H1 (cell line): Measurements from ENCODE around the gene HDAC7. TPM values are rescaled to one million over a fixed set of nuclear protein-coding genes. Genes with fewer than 3 reads are reported as not detected.

Experiments used
- CTCF ChIA-PET: fragments of 300-600 bp; sonication (Branson Sonifier 250); formaldehyde crosslinking; loops from one replicate; lab custom pipeline; 2021; ENCODE audit not compliant: partially characterized antibody; lab: Charles Lee
- POLR2A ChIA-PET: fragments of 300-600 bp; sonication (Branson Sonifier 250); formaldehyde crosslinking; loops from one replicate; lab custom pipeline; 2021; ENCODE audit warnings: inconsistent platforms; ENCODE audit not compliant: partially characterized antibody; lab: Charles Lee
- DNase-seq, 2 experiments: peaks; one replicate each; pipeline versions ENCODE4 v3.0.0 to v3.0.0-alpha.2; 2010 to 2022; ENCODE audit warnings: low spot score in 2 of 2, low read depth in 1 of 2, mixed read lengths in 1 of 2
- FAIRE-seq: peaks from 2 replicates; lab custom pipeline; 2011; peaks lifted over from hg19 to GRCh38; lab: Jason Lieb, UNC
- H2AFZ ChIP-seq: 2 replicates; pipeline ENCODE4 v1.8.1; 2012; ENCODE audit warnings: low read length, inconsistent platforms
- H2AK5ac ChIP-seq: 2 replicates; pipeline ENCODE4 v1.6.1; 2013; ENCODE audit warnings: low read depth, low read length
- H2BK120ac ChIP-seq: replicated peaks from 2 replicates; pipeline ENCODE3; 2013; ENCODE audit warnings: low read depth, low read length, inconsistent platforms
- H2BK12ac ChIP-seq: 2 replicates; pipeline ENCODE4 v1.6.1; 2013; ENCODE audit warnings: low read depth, low read length
- H2BK15ac ChIP-seq: 2 replicates; pipeline ENCODE4 v1.6.1; 2013; ENCODE audit warnings: low read length
- H2BK20ac ChIP-seq: 2 replicates; pipeline ENCODE4 v1.6.1; 2013; ENCODE audit warnings: low read length
- H2BK5ac ChIP-seq: 2 replicates; pipeline ENCODE4 v1.6.1; 2013; ENCODE audit warnings: low read depth, low read length
- H3K14ac ChIP-seq: 2 replicates; pipeline ENCODE4 v1.6.1; 2013; ENCODE audit warnings: inconsistent platforms; ENCODE audit not compliant: insufficient read length
- H3K18ac ChIP-seq: 2 replicates; pipeline ENCODE4 v1.6.1; 2013; ENCODE audit warnings: low read length; ENCODE audit errors: extremely low read depth
- H3K23ac ChIP-seq: 2 replicates; pipeline ENCODE4 v1.6.1; 2013; ENCODE audit warnings: inconsistent platforms; ENCODE audit not compliant: insufficient read length
- H3K23me2 ChIP-seq: 2 replicates; pipeline ENCODE4 v1.6.1; 2013; ENCODE audit warnings: low read depth, low read length
- H3K27ac ChIP-seq: 2 replicates; pipeline ENCODE4 v1.6.1; 2011; ENCODE audit warnings: low read depth, low read length, inconsistent platforms
- H3K27me3 ChIP-seq, 4 experiments: replicated peaks in 1 of 4; 1 replicate in 1 of 4; 2 replicates in 3 of 4; pipeline versions ENCODE4 v1.6.1 to v1.8.1; 2011 to 2013; ENCODE audit warnings: low read length in 3 of 4, mild to moderate bottlenecking in 3 of 4, inconsistent platforms in 2 of 4, mixed read lengths in 2 of 4, moderate library complexity in 1 of 4; ENCODE audit not compliant: control insufficient read depth in 3 of 4, insufficient read depth in 3 of 4; ENCODE audit errors: extremely low read depth in 1 of 4
- H3K36me3 ChIP-seq, 4 experiments: 2 replicates each; pipeline versions ENCODE4 v1.6.1 to v1.8.1; 2011 to 2013; ENCODE audit warnings: mild to moderate bottlenecking in 4 of 4, low read length in 3 of 4, moderate library complexity in 2 of 4, control low read depth in 1 of 4, inconsistent platforms in 1 of 4; ENCODE audit not compliant: insufficient read depth in 4 of 4, control insufficient read depth in 2 of 4
- H3K4ac ChIP-seq: replicated peaks from 2 replicates; pipeline ENCODE3; 2013; ENCODE audit warnings: low read length, low read depth, mixed read lengths, inconsistent platforms; ENCODE audit not compliant: insufficient read length
- H3K4me1 ChIP-seq, 4 experiments: replicated peaks in 1 of 4; 1 replicate in 1 of 4; 2 replicates in 3 of 4; pipeline versions ENCODE4 v1.6.1 to v1.8.1; 2011 to 2013; ENCODE audit warnings: low read length in 3 of 4, inconsistent platforms in 2 of 4, mixed read lengths in 1 of 4; ENCODE audit not compliant: insufficient read depth in 4 of 4, control insufficient read depth in 3 of 4
- H3K4me2 ChIP-seq, 2 experiments: 2 replicates each; pipeline versions ENCODE4 v1.6.1 to v1.8.1; 2011 to 2013; ENCODE audit warnings: low read depth in 2 of 2, low read length in 2 of 2, control low read depth in 1 of 2, inconsistent platforms in 1 of 2, mild to moderate bottlenecking in 1 of 2; ENCODE audit not compliant: insufficient read depth in 1 of 2
- H3K4me3 ChIP-seq, 4 experiments: fragments of 200-600, 300-600 bp in 1 of 4; sonication (generic), shearing (Covaris generic), sonication (Bioruptor Twin) in 1 of 4; 2 replicates each; pipeline versions ENCODE4 v1.5.1 to v1.8.1; 2011 to 2016; ENCODE audit warnings: low read length in 4 of 4, low read depth in 3 of 4, control low read depth in 2 of 4, inconsistent platforms in 2 of 4, mild to moderate bottlenecking in 2 of 4, mixed read lengths in 1 of 4, moderate library complexity in 1 of 4; ENCODE audit not compliant: insufficient read depth in 2 of 4; ENCODE audit errors: extremely low read depth in 1 of 4
- H3K56ac ChIP-seq: replicated peaks from 2 replicates; pipeline ENCODE3; 2013; ENCODE audit warnings: low read depth, mild to moderate bottlenecking, mixed read lengths, low read length, inconsistent platforms; ENCODE audit not compliant: insufficient read length
- H3K79me1 ChIP-seq: 2 replicates; pipeline ENCODE4 v1.6.1; 2013; ENCODE audit warnings: low read depth, low read length, control low read depth
- H3K79me2 ChIP-seq, 2 experiments: 2 replicates each; pipeline versions ENCODE4 v1.6.1 to v1.8.1; 2012 to 2013; ENCODE audit warnings: low read length in 2 of 2, mild to moderate bottlenecking in 2 of 2, inconsistent platforms in 1 of 2; ENCODE audit not compliant: insufficient read depth in 2 of 2, control insufficient read depth in 1 of 2
- H3K9ac ChIP-seq, 4 experiments: replicated peaks in 1 of 4; 1 replicate in 1 of 4; 2 replicates in 3 of 4; pipeline versions ENCODE4 v1.6.1 to v1.8.1; 2011 to 2013; ENCODE audit warnings: low read depth in 3 of 4, low read length in 3 of 4, control low read depth in 2 of 4, mild to moderate bottlenecking in 2 of 4, moderate library complexity in 2 of 4, inconsistent platforms in 1 of 4; ENCODE audit errors: extremely low read depth in 1 of 4
- H3K9me3 ChIP-seq, 2 experiments: 2 replicates each; pipeline versions ENCODE4 v1.6.1 to v1.8.1; 2012 to 2013; ENCODE audit warnings: mild to moderate bottlenecking in 2 of 2, moderate library complexity in 2 of 2, control low read depth in 1 of 2, inconsistent platforms in 1 of 2, low read depth in 1 of 2, low read length in 1 of 2, mixed read lengths in 1 of 2; ENCODE audit not compliant: insufficient read depth in 2 of 2
- H4K20me1 ChIP-seq, 2 experiments: replicated peaks in 1 of 2; 2 replicates each; pipeline versions ENCODE3 to v1.8.1; 2011 to 2013; ENCODE audit warnings: inconsistent platforms in 2 of 2, low read length in 2 of 2, mild to moderate bottlenecking in 1 of 2; ENCODE audit not compliant: insufficient read depth in 2 of 2, control insufficient read depth in 1 of 2
- H4K5ac ChIP-seq: 2 replicates; pipeline ENCODE4 v1.6.1; 2013; ENCODE audit warnings: low read length, low read depth, mixed read lengths, inconsistent platforms; ENCODE audit not compliant: insufficient read length
- H4K8ac ChIP-seq: 2 replicates; pipeline ENCODE4 v1.8.0; 2013; ENCODE audit warnings: mild to moderate bottlenecking, moderate library complexity, low read length, inconsistent platforms; ENCODE audit not compliant: insufficient read depth; ENCODE audit errors: extremely low read depth
- H4K91ac ChIP-seq: replicated peaks from 2 replicates; pipeline ENCODE3; 2013; ENCODE audit warnings: low read length, mixed read lengths, inconsistent platforms; ENCODE audit not compliant: insufficient read length
- E2F6 ChIP-seq: IDR thresholded peaks from 2 replicates; pipeline ENCODE4 v1.6.1; 2012; ENCODE audit warnings: inconsistent platforms
- WGBS, 2 experiments: shearing (Covaris generic) in 1 of 2; methylation state at CpG; one replicate each; pipeline versions ENCODE4 v1.1.6 to v1.1.7; 2013 to 2015; ENCODE audit warnings: low lambda C conversion rate in 2 of 2, mixed read lengths in 2 of 2, inconsistent platforms in 1 of 2, low coverage in 1 of 2, missing lambda C conversion rate in 1 of 2; ENCODE audit not compliant: insufficient replicate concordance in 2 of 2, insufficient coverage in 1 of 2, insufficient read length in 1 of 2; ENCODE audit errors: extremely low coverage in 1 of 2, missing lambda C conversion rate in 1 of 2; 5-methylcytosine and 5-hydroxymethylcytosine counted together
- polyA plus RNA-seq, 7 experiments: library from polyadenylated mRNA; depleted of rRNA in 3 of 7; stranded (reverse) in 5 of 7; unstranded in 2 of 7; fragments of >200 nt in 5 of 7; fragments of 200-250 nt in 2 of 7; gene quantifications; 1 replicate in 5 of 7; 2 replicates in 1 of 7; 4 replicates in 1 of 7; pipeline versions ENCODE4 v1.2.1 to v1.2.3, GENCODE V29; 2011 to 2013; ENCODE audit warnings: missing spikeins in 2 of 7, mixed read lengths in 2 of 7
- total RNA-seq: library from RNA; stranded (reverse); fragmentation: NEBNext Ultra II Directional; extraction: Animal tissue kit (Norgen Biotek cat#: 25700); gene quantifications from 2 replicates; pipeline ENCODE4 v1.2.1, GENCODE V29; 2021

HDAC7 gene
- total and polyA plus RNA-seq, 2 of the 8 experiments (the other 6 are each of a cell fraction or from before 2014, with no cell fraction given) = 25.5 to 84.9 TPM

- H4K5ac ChIP-seq = no peak overlapping the region
- no peak overlapping the region for H2AFZ ChIP-seq
- H3K36me3 ChIP-seq = no peaks in the 10 kb centered on the region
- H4K8ac ChIP-seq = no peak overlapping the region
- H3K79me2 ChIP-seq = no peaks in the 10 kb centered on the region
- H3K27me3 ChIP-seq = no peaks in the 10 kb centered on the region
- no peak overlapping the region for H2BK12ac ChIP-seq
- H3K79me1 ChIP-seq = no peaks in the 10 kb centered on the region
- no peak overlapping the region for H3K23ac ChIP-seq
- CTCF ChIA-PET = interaction anchor here (1.0 kb wide), 1 partner anchor 189 kb away, joined by 3 read pairs; no protein-coding TSS in a partner anchor
- H3K56ac ChIP-seq = no peak overlapping the region
- no peak overlapping the region for H3K4ac ChIP-seq
- no peaks in the 10 kb centered on the region for H3K23me2 ChIP-seq
- H3K14ac ChIP-seq = no peak overlapping the region
- no peak overlapping the region for H3K27ac ChIP-seq
- H3K4me2 ChIP-seq = no peak overlapping the region
- DNase-seq (no peak), FAIRE-seq (no peak)
- H3K4me1 ChIP-seq = no peaks in the 10 kb centered on the region
- H3K9ac ChIP-seq = no peak overlapping the region
- no peak overlapping the region for H3K18ac ChIP-seq
- no peak overlapping the region for H3K4me3 ChIP-seq
- no peak for TF ChIP-seq E2F6
- no peak overlapping the region for H2BK20ac ChIP-seq
- H2AK5ac ChIP-seq = no peak overlapping the region
- WGBS, 2 experiments = 95% methylated on average over 6 of the region's 6 CpGs; no CpG with 5 or more reads in 1 of the 2 experiments
- POLR2A ChIA-PET = no interaction called here
- H4K91ac ChIP-seq = no peak overlapping the region
- no peaks in the 10 kb centered on the region for H4K20me1 ChIP-seq
- no peak overlapping the region for H2BK15ac ChIP-seq
- no peak overlapping the region for H2BK5ac ChIP-seq
- no peaks in the 10 kb centered on the region for H3K9me3 ChIP-seq
- H2BK120ac ChIP-seq = no peak overlapping the region
Measured at GRCh38 chr12:47863985-47864384, 44.3 kb upstream of the HDAC7 start.
